Endothelial cell (in vitro differentiated cells): Measurements from ENCODE around the gene TFPI2. TPM values are rescaled to one million over a fixed set of nuclear protein-coding genes. Genes with fewer than 3 reads are reported as not detected.

ENCODE experiments used
- DNase-seq: peaks from one replicate; pipeline ENCODE4 v3.0.0; 2021; ENCODE audit warnings: low spot score
- H3K27ac Mint-ChIP-seq: one replicate; pipeline ENCODE4 v1.8.0; 2021; ENCODE audit warnings: mixed read lengths, inconsistent platforms; ENCODE audit not compliant: unreplicated experiment
- H3K27me3 Mint-ChIP-seq: one replicate; pipeline ENCODE4 v1.8.0; 2021; ENCODE audit warnings: mild to moderate bottlenecking, moderate library complexity, mixed read lengths, inconsistent platforms; ENCODE audit not compliant: unreplicated experiment
- H3K36me3 Mint-ChIP-seq: one replicate; pipeline ENCODE4 v1.8.0; 2021; ENCODE audit warnings: mild to moderate bottlenecking, low read depth, mixed read lengths, inconsistent platforms; ENCODE audit not compliant: unreplicated experiment
- H3K4me1 Mint-ChIP-seq: one replicate; pipeline ENCODE4 v1.8.0; 2021; ENCODE audit warnings: mild to moderate bottlenecking, mixed read lengths, inconsistent platforms; ENCODE audit not compliant: unreplicated experiment
- H3K4me3 Mint-ChIP-seq: one replicate; pipeline ENCODE4 v1.8.0; 2021; ENCODE audit warnings: mild to moderate bottlenecking, mixed read lengths, inconsistent platforms; ENCODE audit not compliant: unreplicated experiment
- H3K9me3 Mint-ChIP-seq: one replicate; pipeline ENCODE4 v1.8.0; 2021; ENCODE audit warnings: mixed read lengths, inconsistent platforms; ENCODE audit not compliant: unreplicated experiment
- CTCF ChIP-seq: fragments of 200-600 bp; sonication (generic); IDR thresholded peaks from one replicate; pipeline ENCODE4 v1.5.0; 2021; ENCODE audit warnings: antibody characterized with exemption; ENCODE audit not compliant: unreplicated experiment
- total RNA-seq: library from RNA; stranded (reverse); fragmentation: NEBNext Ultra II Directional; extraction: Animal tissue kit (Norgen Biotek cat#: 25700); gene quantifications from one replicate; pipeline ENCODE4 v1.2.1, GENCODE V29; 2021; ENCODE audit not compliant: unreplicated experiment

Gene TFPI2
- total RNA-seq, 1 donor from 2014 or later, result 1.9 TPM

- Mint-ChIP-seq H3K27me3 (no peaks in the 10 kb centered on the region), H3K4me1 (no peaks in the 10 kb centered on the region), H3K9me3 (no peaks in the 10 kb centered on the region), H3K27ac (no peak overlapping the region), H3K4me3 (no peak overlapping the region), H3K36me3 (no peaks in the 10 kb centered on the region)
- no peak for TF ChIP-seq CTCF
- DNase-seq, result no peak
These were observed 34.2 kb downstream of the TFPI2 start for GRCh38 chr7:93856323-93856722.

GRCh38 chr7:93855797-93856196, 34.8 kb downstream of the TFPI2 start:
- Mint-ChIP-seq H3K9me3 (no peaks in the 10 kb centered on the region), H3K4me1 (no peaks in the 10 kb centered on the region)
- no peak for DNase-seq

GRCh38 chr7:93854480-93854879, 36.1 kb downstream of the TFPI2 start:
- Mint-ChIP-seq H3K36me3 (no peaks in the 10 kb centered on the region), H3K9me3 (no peaks in the 10 kb centered on the region), H3K27ac (no peak overlapping the region), H3K27me3 (no peaks in the 10 kb centered on the region), H3K4me3 (no peak overlapping the region), H3K4me1 (no peaks in the 10 kb centered on the region)
- TF ChIP-seq CTCF, result no peak
- no peak for DNase-seq

More at GRCh38 chr7:93855797-93856196, 34.8 kb downstream of the TFPI2 start:
- Mint-ChIP-seq H3K36me3 (no peaks in the 10 kb centered on the region), H3K27me3 (no peaks in the 10 kb centered on the region), H3K27ac (no peak overlapping the region), H3K4me3 (no peak overlapping the region)
- no peak for TF ChIP-seq CTCF

- TF ChIP-seq CTCF, result no peak
- no peaks in the 10 kb centered on the region for H3K27me3 Mint-ChIP-seq
- no peak overlapping the region for H3K4me3 Mint-ChIP-seq
- no peak overlapping the region for H3K27ac Mint-ChIP-seq
- no peaks in the 10 kb centered on the region for H3K9me3 Mint-ChIP-seq
- H3K36me3 Mint-ChIP-seq, result no peaks in the 10 kb centered on the region
- H3K4me1 Mint-ChIP-seq, result peaks cover 4% of the 10 kb centered on the region
- DNase-seq, result no peak
These were observed 39.0 kb downstream of the TFPI2 start for GRCh38 chr7:93851536-93851935.

GRCh38 chr7:93843260-93843659, 47.3 kb downstream of the TFPI2 start:
- H3K4me3 Mint-ChIP-seq, result no peak overlapping the region
- H3K9me3 Mint-ChIP-seq, result no peaks in the 10 kb centered on the region
- no peaks in the 10 kb centered on the region for H3K4me1 Mint-ChIP-seq
- no peaks in the 10 kb centered on the region for H3K36me3 Mint-ChIP-seq
- no peak overlapping the region for H3K27ac Mint-ChIP-seq
- H3K27me3 Mint-ChIP-seq, result no peaks in the 10 kb centered on the region
- no peak for TF ChIP-seq CTCF
- no peak for DNase-seq
